Liver (tissue), 9 donors: Measurements from ENCODE around the gene WWOX. TPM values are rescaled to one million over a fixed set of nuclear protein-coding genes. Genes with fewer than 3 reads are reported as not detected.

Experiments used
- DNase-seq: peaks from one replicate; pipeline ENCODE4 v3.0.0-alpha.2; 2017; ENCODE audit warnings: low spot score
- H3K27ac ChIP-seq, 2 donors: one replicate each; pipeline ENCODE4 v1.7.0; 2013; ENCODE audit warnings: inconsistent platforms in 2 of 2, low read length in 2 of 2, control low read depth in 1 of 2, low read depth in 1 of 2, mild to moderate bottlenecking in 1 of 2
- H3K27me3 ChIP-seq, 4 donors: one replicate each; pipeline versions ENCODE4 v1.6.1 to v1.7.0; 2013; ENCODE audit warnings: low read length in 3 of 4, inconsistent platforms in 1 of 4, mild to moderate bottlenecking in 1 of 4, moderate library complexity in 1 of 4; ENCODE audit not compliant: control insufficient read depth in 4 of 4, insufficient read depth in 4 of 4
- H3K36me3 ChIP-seq, 4 donors: one replicate each; pipeline versions ENCODE4 v1.6.1 to v1.7.0; 2013; ENCODE audit warnings: low read length in 3 of 4, mild to moderate bottlenecking in 3 of 4, low read depth in 1 of 4, moderate library complexity in 1 of 4; ENCODE audit not compliant: control insufficient read depth in 4 of 4, insufficient read depth in 3 of 4
- H3K4me1 ChIP-seq, 4 donors: one replicate each; pipeline versions ENCODE4 v1.6.1 to v1.7.0; 2013; ENCODE audit warnings: low read length in 3 of 4, mild to moderate bottlenecking in 3 of 4, moderate library complexity in 1 of 4; ENCODE audit not compliant: control insufficient read depth in 4 of 4, insufficient read depth in 4 of 4
- H3K4me3 ChIP-seq, 3 donors: one replicate each; pipeline versions ENCODE4 v1.6.1 to v1.7.0; 2013; ENCODE audit warnings: low read length in 3 of 3, control low read depth in 1 of 3, low read depth in 1 of 3, mild to moderate bottlenecking in 1 of 3
- H3K9ac ChIP-seq, 2 donors: one replicate each; pipeline ENCODE4 v1.7.0; 2013; ENCODE audit warnings: low read length in 2 of 2, mild to moderate bottlenecking in 2 of 2, moderate library complexity in 2 of 2, control low read depth in 1 of 2, low read depth in 1 of 2
- H3K9me3 ChIP-seq, 4 donors: one replicate each; pipeline versions ENCODE4 v1.6.1 to v1.7.0; 2013; ENCODE audit warnings: low read length in 3 of 4; ENCODE audit not compliant: control insufficient read depth in 4 of 4
- EGR1 ChIP-seq, 2 donors: IDR thresholded peaks; 2 replicates each; pipeline ENCODE4 v1.6.1; 2016 to 2018; ENCODE audit warnings: antibody characterized with exemption in 2 of 2, low read depth in 2 of 2
- FOXA1 ChIP-seq: IDR thresholded peaks from 2 replicates; pipeline ENCODE4 v1.6.1; 2016; ENCODE audit warnings: antibody characterized with exemption
- FOXA2 ChIP-seq: IDR thresholded peaks from 2 replicates; pipeline ENCODE4 v1.6.1; 2016; ENCODE audit warnings: antibody characterized with exemption
- GABPA ChIP-seq, 2 donors: IDR thresholded peaks in 1 of 2; conservative IDR thresholded peaks in 1 of 2; 2 replicates each; pipeline ENCODE4 v1.6.1; 2016; ENCODE audit warnings: antibody characterized with exemption in 2 of 2, mild to moderate bottlenecking in 1 of 2, moderate library complexity in 1 of 2
- HNF4A ChIP-seq, 2 donors: conservative IDR thresholded peaks; 2 replicates each; pipeline ENCODE4 v1.6.1; 2016; ENCODE audit warnings: antibody characterized with exemption in 2 of 2, mild to moderate bottlenecking in 2 of 2
- JUND ChIP-seq, 2 donors: IDR thresholded peaks; 2 replicates each; pipeline ENCODE4 v1.6.1; 2016; ENCODE audit warnings: antibody characterized with exemption in 2 of 2
- RAD21 ChIP-seq, 2 donors: IDR thresholded peaks; 2 replicates each; pipeline ENCODE4 v1.6.1; 2016; ENCODE audit warnings: antibody characterized with exemption in 2 of 2, mild to moderate bottlenecking in 2 of 2
- RXRA ChIP-seq, 2 donors: IDR thresholded peaks; 2 replicates each; pipeline ENCODE4 v1.6.1; 2017 to 2018; ENCODE audit warnings: antibody characterized with exemption in 2 of 2, mild to moderate bottlenecking in 1 of 2
- SP1 ChIP-seq: IDR thresholded peaks from 2 replicates; pipeline ENCODE4 v1.6.1; 2018; ENCODE audit warnings: antibody characterized with exemption, mild to moderate bottlenecking
- YY1 ChIP-seq: IDR thresholded peaks from 2 replicates; pipeline ENCODE4 v1.6.1; 2016; ENCODE audit warnings: antibody characterized with exemption, mild to moderate bottlenecking
- ZBTB33 ChIP-seq: IDR thresholded peaks from 2 replicates; pipeline ENCODE4 v1.6.1; 2016; ENCODE audit warnings: antibody characterized with exemption
- WGBS: extraction: QIAGEN DNeasy Blood & Tissue Kit; methylation state at CpG from one replicate; pipeline ENCODE4 v1.1.7; 2013; 5-methylcytosine and 5-hydroxymethylcytosine counted together
- polyA plus RNA-seq, 2 donors: library from polyadenylated mRNA; stranded (reverse) in 1 of 2; unstranded in 1 of 2; fragments of 200-250 nt in 1 of 2; fragments of >200 nt in 1 of 2; fragmentation: Nextera tagmentation in 1 of 2; extraction: Ambion mirVana in 1 of 2; gene quantifications; one replicate each; pipeline versions ENCODE4 v1.2.1 to v1.2.3, GENCODE V29; 2013 to 2015
- total RNA-seq, 2 donors: library from RNA; depleted of rRNA; stranded (reverse); fragments of >200 nt; gene quantifications; one replicate each; pipeline ENCODE4 v1.2.3, GENCODE V29; 2014
- TF ChIP-seq, protein P1 (sequence below): IDR thresholded peaks from 2 replicates; pipeline ENCODE4 v1.6.1; 2016; ENCODE audit warnings: antibody characterized with exemption, mild to moderate bottlenecking
- TF ChIP-seq, protein P2 (sequence below): fragments of 150-350 bp; IDR thresholded peaks from 2 replicates; pipeline ENCODE4 v1.5.1; 2017; ENCODE audit warnings: improper control_type of control experiment, low read depth, low read length; ENCODE audit not compliant: missing input control
- donor health status: healthy.
- donor health status: healthy.
- donor health status: healthy.
- donor health status: healthy.
- donor health status: healthy.

The WWOX gene
- total and polyA plus RNA-seq, 4 donors, result 9.8 to 46.0 (median 15.3) TPM

DNA sequence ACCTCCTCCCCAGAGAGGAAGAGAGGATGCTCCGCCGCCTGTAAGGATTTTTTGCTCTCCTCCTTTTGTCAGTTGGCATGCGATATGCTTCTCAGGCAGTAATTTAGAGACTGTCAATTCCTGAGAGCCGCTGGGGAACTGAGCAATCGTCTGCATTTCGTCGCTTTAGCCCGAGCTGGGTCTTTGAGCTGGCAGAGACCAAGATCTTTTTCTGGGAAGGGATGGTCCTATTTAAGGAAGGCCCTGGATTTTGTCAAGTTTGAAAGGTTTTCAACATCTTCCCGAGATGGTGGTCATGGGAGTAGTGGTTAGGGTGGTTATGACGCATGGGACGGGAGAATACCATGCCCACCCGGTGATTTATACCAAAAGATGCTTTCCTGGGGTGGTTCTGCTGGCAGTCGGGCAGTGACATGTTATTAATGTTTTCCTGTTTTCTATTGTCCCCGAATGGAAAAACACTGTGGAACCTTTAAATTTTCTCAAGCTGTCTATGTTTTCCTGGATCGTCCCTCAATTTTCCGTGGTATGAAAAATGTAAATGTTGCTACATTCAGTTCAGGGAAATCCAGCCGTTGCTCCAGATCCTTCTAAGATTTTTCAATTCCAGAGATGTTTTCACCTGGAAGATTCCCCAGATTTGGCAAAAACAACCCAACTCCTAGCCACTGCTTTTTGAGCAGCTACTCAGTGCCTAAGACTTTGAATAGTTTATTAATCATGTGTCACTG lies 914.6 kb downstream of the WWOX start:
- H3K4me3 ChIP-seq, result no peak overlapping the region
- H3K9me3 ChIP-seq, result no peaks in the 10 kb centered on the region
- no peak overlapping the region for H3K27ac ChIP-seq
- 90% methylated on average over 17 of the region's 17 CpGs for WGBS
- H3K36me3 ChIP-seq, result no peaks in the 10 kb centered on the region
- no peaks in the 10 kb centered on the region for H3K4me1 ChIP-seq
- no peak for DNase-seq
- TF ChIP-seq GABPA (IDR thresholded peaks at IDR 0.05 in 1 of 2, conservative IDR thresholded peaks at IDR 0.05 in 1 of 2) (no peak), ZBTB33 (no peak)
- H3K27me3 ChIP-seq, result no peaks in the 10 kb centered on the region
- no peak overlapping the region for H3K9ac ChIP-seq

DNA sequence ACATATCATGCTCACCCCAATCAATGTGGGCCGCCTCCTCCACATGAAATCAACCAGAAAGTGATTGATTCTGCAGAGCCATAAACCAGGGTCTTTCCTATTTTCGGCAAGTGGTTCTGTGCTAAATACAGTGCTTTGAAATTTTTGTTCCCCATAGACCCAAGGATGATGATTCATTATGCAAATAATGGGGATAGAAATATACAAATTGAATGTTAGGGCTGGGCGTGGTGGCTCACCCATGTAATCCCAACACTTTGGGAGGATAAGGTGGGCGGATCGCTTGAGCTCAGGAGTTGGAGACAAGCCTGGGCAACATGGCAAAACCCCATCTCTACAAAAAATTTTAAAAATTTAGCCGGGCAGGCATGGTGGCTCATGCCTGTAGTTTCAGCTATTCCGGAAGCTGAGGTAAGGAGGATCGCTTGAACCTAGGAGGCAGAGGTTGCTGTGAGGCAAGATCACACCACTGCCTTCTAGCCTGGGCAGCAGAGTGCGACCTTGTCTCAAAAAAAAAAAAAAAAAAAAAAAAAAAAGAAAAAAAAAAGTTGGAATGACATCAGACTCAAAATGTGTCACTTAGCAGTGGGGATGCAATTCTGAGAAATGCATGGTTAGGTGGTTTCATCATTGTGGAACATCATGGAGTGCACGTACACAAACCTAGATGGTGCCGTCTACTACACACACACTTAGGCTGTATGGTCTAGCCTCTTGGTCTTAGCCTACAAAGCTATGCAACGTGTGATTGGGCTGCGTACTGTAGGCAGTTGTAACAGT lies 919.4 kb downstream of the WWOX start:
- H3K4me3 ChIP-seq, result no peak overlapping the region
- no peak overlapping the region for H3K9ac ChIP-seq
- H3K4me1 ChIP-seq, result no peaks in the 10 kb centered on the region
- DNase-seq, result no peak
- WGBS, result 89% methylated on average over 13 of the region's 13 CpGs
- TF ChIP-seq EGR1 (IDR thresholded peaks at IDR 0.05; ENCODE audit: low read depth in 2 of 2), result no peak
- TF ChIP-seq GABPA (IDR thresholded peaks at IDR 0.05 in 1 of 2, conservative IDR thresholded peaks at IDR 0.05 in 1 of 2), result no peak
- TF ChIP-seq RAD21 (IDR thresholded peaks at IDR 0.05), result no peak
- no peak for TF ChIP-seq JUND (IDR thresholded peaks at IDR 0.05)
- TF ChIP-seq FOXA1, result no peak
- no peak for TF ChIP-seq HNF4A (conservative IDR thresholded peaks at IDR 0.05)
- TF ChIP-seq, protein P1, sequence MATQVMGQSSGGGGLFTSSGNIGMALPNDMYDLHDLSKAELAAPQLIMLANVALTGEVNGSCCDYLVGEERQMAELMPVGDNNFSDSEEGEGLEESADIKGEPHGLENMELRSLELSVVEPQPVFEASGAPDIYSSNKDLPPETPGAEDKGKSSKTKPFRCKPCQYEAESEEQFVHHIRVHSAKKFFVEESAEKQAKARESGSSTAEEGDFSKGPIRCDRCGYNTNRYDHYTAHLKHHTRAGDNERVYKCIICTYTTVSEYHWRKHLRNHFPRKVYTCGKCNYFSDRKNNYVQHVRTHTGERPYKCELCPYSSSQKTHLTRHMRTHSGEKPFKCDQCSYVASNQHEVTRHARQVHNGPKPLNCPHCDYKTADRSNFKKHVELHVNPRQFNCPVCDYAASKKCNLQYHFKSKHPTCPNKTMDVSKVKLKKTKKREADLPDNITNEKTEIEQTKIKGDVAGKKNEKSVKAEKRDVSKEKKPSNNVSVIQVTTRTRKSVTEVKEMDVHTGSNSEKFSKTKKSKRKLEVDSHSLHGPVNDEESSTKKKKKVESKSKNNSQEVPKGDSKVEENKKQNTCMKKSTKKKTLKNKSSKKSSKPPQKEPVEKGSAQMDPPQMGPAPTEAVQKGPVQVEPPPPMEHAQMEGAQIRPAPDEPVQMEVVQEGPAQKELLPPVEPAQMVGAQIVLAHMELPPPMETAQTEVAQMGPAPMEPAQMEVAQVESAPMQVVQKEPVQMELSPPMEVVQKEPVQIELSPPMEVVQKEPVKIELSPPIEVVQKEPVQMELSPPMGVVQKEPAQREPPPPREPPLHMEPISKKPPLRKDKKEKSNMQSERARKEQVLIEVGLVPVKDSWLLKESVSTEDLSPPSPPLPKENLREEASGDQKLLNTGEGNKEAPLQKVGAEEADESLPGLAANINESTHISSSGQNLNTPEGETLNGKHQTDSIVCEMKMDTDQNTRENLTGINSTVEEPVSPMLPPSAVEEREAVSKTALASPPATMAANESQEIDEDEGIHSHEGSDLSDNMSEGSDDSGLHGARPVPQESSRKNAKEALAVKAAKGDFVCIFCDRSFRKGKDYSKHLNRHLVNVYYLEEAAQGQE, result no peak
- no peaks in the 10 kb centered on the region for H3K27me3 ChIP-seq
- no peaks in the 10 kb centered on the region for H3K9me3 ChIP-seq
- H3K36me3 ChIP-seq, result no peaks in the 10 kb centered on the region
- no peak overlapping the region for H3K27ac ChIP-seq

- Histone ChIP-seq H3K9ac (no peak overlapping the region), H3K27ac (no peak overlapping the region), H3K36me3 (no peaks in the 10 kb centered on the region), H3K27me3 (no peaks in the 10 kb centered on the region), H3K9me3 (no peaks in the 10 kb centered on the region), H3K4me3 (no peak overlapping the region), H3K4me1 (no peaks in the 10 kb centered on the region)
- WGBS, result 69% methylated on average over 3 of the region's 3 CpGs
- no peak for TF ChIP-seq GABPA (IDR thresholded peaks at IDR 0.05 in 1 of 2, conservative IDR thresholded peaks at IDR 0.05 in 1 of 2)
- TF ChIP-seq, protein P2, sequence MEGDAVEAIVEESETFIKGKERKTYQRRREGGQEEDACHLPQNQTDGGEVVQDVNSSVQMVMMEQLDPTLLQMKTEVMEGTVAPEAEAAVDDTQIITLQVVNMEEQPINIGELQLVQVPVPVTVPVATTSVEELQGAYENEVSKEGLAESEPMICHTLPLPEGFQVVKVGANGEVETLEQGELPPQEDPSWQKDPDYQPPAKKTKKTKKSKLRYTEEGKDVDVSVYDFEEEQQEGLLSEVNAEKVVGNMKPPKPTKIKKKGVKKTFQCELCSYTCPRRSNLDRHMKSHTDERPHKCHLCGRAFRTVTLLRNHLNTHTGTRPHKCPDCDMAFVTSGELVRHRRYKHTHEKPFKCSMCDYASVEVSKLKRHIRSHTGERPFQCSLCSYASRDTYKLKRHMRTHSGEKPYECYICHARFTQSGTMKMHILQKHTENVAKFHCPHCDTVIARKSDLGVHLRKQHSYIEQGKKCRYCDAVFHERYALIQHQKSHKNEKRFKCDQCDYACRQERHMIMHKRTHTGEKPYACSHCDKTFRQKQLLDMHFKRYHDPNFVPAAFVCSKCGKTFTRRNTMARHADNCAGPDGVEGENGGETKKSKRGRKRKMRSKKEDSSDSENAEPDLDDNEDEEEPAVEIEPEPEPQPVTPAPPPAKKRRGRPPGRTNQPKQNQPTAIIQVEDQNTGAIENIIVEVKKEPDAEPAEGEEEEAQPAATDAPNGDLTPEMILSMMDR, result no peak
- TF ChIP-seq YY1, result no peak
- TF ChIP-seq FOXA2, result no peak
- no peak for TF ChIP-seq EGR1 (IDR thresholded peaks at IDR 0.05; ENCODE audit: low read depth in 2 of 2)
- TF ChIP-seq RXRA (IDR thresholded peaks at IDR 0.05), result no peak
- TF ChIP-seq SP1, result no peak
- no peak for DNase-seq
Measured at GRCh38 chr16:79019431-79019830, 920.0 kb downstream of the WWOX start.
